B cell (primary cell): ENCODE results near the gene EPB41. TPM values are rescaled to one million over a fixed set of nuclear protein-coding genes. Genes with fewer than 3 reads are reported as not detected.

ENCODE experiments used
- ATAC-seq: fragments of 200-7000 bp; cut with Tn5 transposase; one replicate; pipeline ENCODE4 v1.10.0; 2021; ENCODE audit warnings: low read depth, mild to moderate bottlenecking, moderate number of reproducible peaks, moderate library complexity
- CTCF ChIA-PET: fragments of 350-600 bp; sonication (Branson Sonifier 250); formaldehyde crosslinking; loops from one replicate; lab custom pipeline; 2021; ENCODE audit warnings: antibody characterized with exemption, inconsistent platforms; lab: Charles Lee
- POLR2A ChIA-PET: fragments of 350-600 bp; sonication (Branson Sonifier 250); formaldehyde crosslinking; loops from one replicate; lab custom pipeline; 2021; ENCODE audit warnings: antibody characterized with exemption; lab: Charles Lee
- DNase-seq: peaks from one replicate; pipeline ENCODE4 v3.0.0; 2013
- H2AFZ ChIP-seq: 2 replicates; pipeline ENCODE4 v1.6.1; 2012; ENCODE audit warnings: mild to moderate bottlenecking, low read depth, low read length; ENCODE audit not compliant: insufficient read depth, poor library complexity, severe bottlenecking
- H3K27ac ChIP-seq, 2 donors: 1 replicate in 1 of 2; 2 replicates in 1 of 2; pipeline ENCODE4 v1.5.1; 2012 to 2013; ENCODE audit warnings: low read length in 2 of 2, mild to moderate bottlenecking in 2 of 2, moderate library complexity in 1 of 2
- H3K27me3 ChIP-seq, 4 experiments: fragments of 200-600 bp in 1 of 4; sonication (generic) in 1 of 4; replicated peaks in 1 of 4; 1 replicate in 2 of 4; 2 replicates in 2 of 4; pipeline versions ENCODE4 v1.6.1 to v1.7.0; 2013 to 2016; ENCODE audit warnings: low read length in 3 of 4, mild to moderate bottlenecking in 2 of 4, mixed read lengths in 1 of 4, moderate library complexity in 1 of 4; ENCODE audit not compliant: insufficient read depth in 4 of 4, control insufficient read depth in 3 of 4; ENCODE audit errors: control extremely low read depth in 1 of 4
- H3K36me3 ChIP-seq, 2 experiments: replicated peaks in 1 of 2; 1 replicate in 1 of 2; 2 replicates in 1 of 2; pipeline versions ENCODE4 v1.6.1 to v1.7.1; 2013; ENCODE audit warnings: low read length in 1 of 2; ENCODE audit not compliant: insufficient read depth in 2 of 2, control insufficient read depth in 1 of 2; ENCODE audit errors: control extremely low read depth in 1 of 2, extremely low read depth in 1 of 2
- H3K4me1 ChIP-seq, 2 donors: fragments of 200-600 bp in 1 of 2; sonication (generic) in 1 of 2; 1 replicate in 1 of 2; 2 replicates in 1 of 2; pipeline versions ENCODE4 v1.5.1 to v1.6.1; 2013 to 2017; ENCODE audit warnings: low read length in 2 of 2; ENCODE audit not compliant: control insufficient read depth in 2 of 2, insufficient read depth in 2 of 2
- H3K4me2 ChIP-seq: replicated peaks from 2 replicates; pipeline ENCODE3; 2012; ENCODE audit warnings: mild to moderate bottlenecking, low read depth, low read length; ENCODE audit not compliant: poor library complexity, severe bottlenecking
- H3K4me3 ChIP-seq, 5 experiments: fragments of 200-600 bp in 1 of 5; sonication (generic) in 1 of 5; 1 replicate in 3 of 5; 2 replicates in 2 of 5; pipeline versions ENCODE4 v1.5.1 to v1.7.0; 2011 to 2016; ENCODE audit warnings: low read length in 4 of 5, mild to moderate bottlenecking in 4 of 5, low read depth in 2 of 5, control low read depth in 1 of 5, moderate library complexity in 1 of 5; ENCODE audit not compliant: insufficient read depth in 1 of 5; ENCODE audit errors: control extremely low read depth in 1 of 5, extremely low read depth in 1 of 5
- H3K79me2 ChIP-seq: fragments of 200-600 bp; sonication (generic); one replicate; pipeline ENCODE4 v1.6.0; 2016; ENCODE audit warnings: low read length; ENCODE audit not compliant: control insufficient read depth, insufficient read depth
- H3K9ac ChIP-seq: fragments of 200-600 bp; sonication (generic); 2 replicates; pipeline ENCODE4 v1.6.1; 2017; ENCODE audit warnings: mild to moderate bottlenecking, low read length, moderate library complexity
- H3K9me3 ChIP-seq, 3 donors: one replicate each; pipeline versions ENCODE4 v1.6.1 to v1.7.1; 2013; ENCODE audit warnings: low read length in 2 of 3; ENCODE audit not compliant: control insufficient read depth in 2 of 3, insufficient read depth in 1 of 3; ENCODE audit errors: control extremely low read depth in 1 of 3
- H4K20me1 ChIP-seq: 2 replicates; pipeline ENCODE4 v1.6.0; 2012; ENCODE audit warnings: mild to moderate bottlenecking, low read length; ENCODE audit not compliant: insufficient read depth, control insufficient read depth, poor library complexity, severe bottlenecking
- H3K27ac Mint-ChIP-seq: one replicate; pipeline ENCODE4 v1.8.0; 2021; ENCODE audit warnings: mixed read lengths
- H3K27me3 Mint-ChIP-seq: one replicate; pipeline ENCODE4 v1.8.0; 2021; ENCODE audit warnings: mixed read lengths
- H3K4me1 Mint-ChIP-seq: one replicate; pipeline ENCODE4 v1.8.0; 2021; ENCODE audit warnings: mixed read lengths
- H3K4me3 Mint-ChIP-seq: one replicate; pipeline ENCODE4 v1.8.0; 2021; ENCODE audit warnings: mixed read lengths
- H3K9me3 Mint-ChIP-seq: one replicate; pipeline ENCODE4 v1.8.0; 2022; ENCODE audit warnings: mixed read lengths; ENCODE audit not compliant: insufficient read depth
- EZH2 ChIP-seq: IDR thresholded peaks from 2 replicates; pipeline ENCODE4 v1.6.1; 2012; ENCODE audit warnings: borderline replicate concordance, low read depth, mild to moderate bottlenecking, moderate library complexity, low read length; ENCODE audit not compliant: insufficient read depth, poor library complexity, severe bottlenecking
- WGBS: methylation state at CpG from one replicate; pipeline ENCODE4 v1.1.5; 2013; ENCODE audit warnings: missing lambda C conversion rate; ENCODE audit not compliant: insufficient coverage; 5-methylcytosine and 5-hydroxymethylcytosine counted together
- intact Hi-C: fragments of 100-400 bp; cut with micrococcal nuclease; formaldehyde crosslinking; loops from one replicate; pipeline ENCODE4 v1.10.0; 2022
- polyA plus RNA-seq: library from polyadenylated mRNA; depleted of rRNA; stranded (reverse); fragments of >200 nt; gene quantifications from 2 replicates; pipeline ENCODE4 v1.2.3, GENCODE V29; 2012
- total RNA-seq, 2 donors: library from RNA; stranded (reverse); fragments of 120-200 nt in 1 of 2; gene quantifications; 1 replicate in 1 of 2; 2 replicates in 1 of 2; pipeline versions ENCODE4 v1.2.3 to v1.2.4, GENCODE V29; 2013 to 2022
- TF ChIP-seq, protein P1 (sequence below): fragments of 200-600 bp; IDR thresholded peaks from one replicate; pipeline ENCODE4 v1.8.0; 2022; ENCODE audit warnings: antibody characterized with exemption, mild to moderate bottlenecking

Gene EPB41
- total and polyA plus RNA-seq, 2 donors (not counting 1 experiment from before 2014, with no cell fraction given), result 45.8 to 186 TPM

DNA sequence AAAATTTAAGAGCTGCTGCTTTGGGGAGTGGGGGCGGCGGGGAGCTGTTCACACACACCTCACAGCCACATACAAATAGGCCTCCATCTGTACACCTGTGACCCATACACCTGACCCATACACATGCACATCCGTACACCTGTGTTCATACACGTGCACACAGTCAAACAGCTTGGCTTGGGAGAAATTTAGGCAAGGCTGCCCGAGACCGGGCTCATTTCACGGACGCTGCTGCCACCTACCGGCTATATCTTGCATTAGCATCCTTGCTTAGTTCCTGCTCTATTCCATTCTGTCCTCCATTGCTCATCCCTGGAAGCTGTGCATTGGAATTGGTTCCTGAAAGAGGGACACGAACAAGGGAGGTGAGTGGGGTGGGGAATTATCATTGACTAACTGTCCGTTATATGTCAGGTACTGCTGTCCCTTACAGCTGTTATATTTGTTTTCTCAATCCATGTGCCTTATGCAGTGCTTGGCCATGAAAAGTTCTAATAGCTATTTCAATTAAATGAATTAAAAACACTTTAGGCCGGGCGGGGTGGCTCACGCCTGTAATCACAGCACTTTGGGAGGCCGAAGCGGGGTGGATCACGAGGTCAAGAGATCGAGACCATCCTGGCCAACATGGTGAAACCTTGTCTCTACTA, 37.1 kb upstream of the EPB41 start:
- WGBS, result 34% methylated on average over 14 of the region's 18 CpGs
- Histone ChIP-seq H3K4me2 (no peak overlapping the region), H3K79me2 (no peaks in the 10 kb centered on the region), H3K4me3 (no peak overlapping the region), H3K27ac (no peak overlapping the region), H4K20me1 (no peaks in the 10 kb centered on the region), H2AFZ (peak overlapping the region; percentile 40), H3K27me3 (no peaks in the 10 kb centered on the region), H3K4me1 (peaks cover 4 to 5% of the 10 kb centered on the region in 2 donors), H3K9ac (no peak overlapping the region), H3K36me3 (no peaks in the 10 kb centered on the region), H3K9me3 (no peaks in the 10 kb centered on the region)
- ChIA-PET CTCF (interaction anchor here (0.6 to 12.1 kb wide), 89 partner anchors 7 to 1924 kb away, joined by 3 to 502 read pairs (median 4); partner anchors contain the start of genes EPB41, GMEB1, RCC1 and SRSF4), POLR2A (interaction anchor here (0.6 to 1.1 kb wide), 4 partner anchors 92 to 361 kb away, joined by 3 to 5 read pairs (median 4); partner anchors contain the start of gene TAF12)
- ATAC-seq, result peak; percentile 78
- Mint-ChIP-seq H3K4me1 (peaks cover 8% of the 10 kb centered on the region), H3K9me3 (no peaks in the 10 kb centered on the region), H3K27ac (no peak overlapping the region), H3K4me3 (no peak overlapping the region), H3K27me3 (no peaks in the 10 kb centered on the region)
- no peak for TF ChIP-seq EZH2
- TF ChIP-seq, protein P1, sequence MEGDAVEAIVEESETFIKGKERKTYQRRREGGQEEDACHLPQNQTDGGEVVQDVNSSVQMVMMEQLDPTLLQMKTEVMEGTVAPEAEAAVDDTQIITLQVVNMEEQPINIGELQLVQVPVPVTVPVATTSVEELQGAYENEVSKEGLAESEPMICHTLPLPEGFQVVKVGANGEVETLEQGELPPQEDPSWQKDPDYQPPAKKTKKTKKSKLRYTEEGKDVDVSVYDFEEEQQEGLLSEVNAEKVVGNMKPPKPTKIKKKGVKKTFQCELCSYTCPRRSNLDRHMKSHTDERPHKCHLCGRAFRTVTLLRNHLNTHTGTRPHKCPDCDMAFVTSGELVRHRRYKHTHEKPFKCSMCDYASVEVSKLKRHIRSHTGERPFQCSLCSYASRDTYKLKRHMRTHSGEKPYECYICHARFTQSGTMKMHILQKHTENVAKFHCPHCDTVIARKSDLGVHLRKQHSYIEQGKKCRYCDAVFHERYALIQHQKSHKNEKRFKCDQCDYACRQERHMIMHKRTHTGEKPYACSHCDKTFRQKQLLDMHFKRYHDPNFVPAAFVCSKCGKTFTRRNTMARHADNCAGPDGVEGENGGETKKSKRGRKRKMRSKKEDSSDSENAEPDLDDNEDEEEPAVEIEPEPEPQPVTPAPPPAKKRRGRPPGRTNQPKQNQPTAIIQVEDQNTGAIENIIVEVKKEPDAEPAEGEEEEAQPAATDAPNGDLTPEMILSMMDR, result peak; percentile 99
- peak; percentile 84 for DNase-seq
- intact Hi-C loops, result loop anchor here (1.0 to 2.0 kb wide), 3 partner anchors 234 to 518 kb away; partner anchors contain the start of gene TAF12

DNA sequence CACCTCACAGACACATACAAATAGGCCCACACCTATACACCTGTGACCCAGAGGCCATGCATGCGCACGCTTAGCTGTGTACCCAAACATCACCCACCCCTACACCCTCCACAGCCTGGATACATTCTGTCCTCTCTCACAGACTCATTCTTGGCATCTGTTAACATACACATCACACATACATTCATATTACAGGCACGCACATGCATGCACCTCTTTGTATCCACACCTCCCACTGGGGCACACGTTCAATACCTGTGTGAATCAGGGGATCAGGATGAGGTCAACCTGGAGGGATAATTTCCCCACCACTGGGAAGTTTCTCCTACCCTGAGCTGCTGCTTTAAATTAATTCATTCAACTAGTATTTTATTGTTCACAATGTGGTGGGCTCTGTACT, 35.6 kb upstream of the EPB41 start:
- no peaks in the 10 kb centered on the region for H3K27me3 ChIP-seq
- Mint-ChIP-seq H3K4me3 (no peak overlapping the region), H3K27me3 (no peaks in the 10 kb centered on the region), H3K9me3 (no peaks in the 10 kb centered on the region), H3K27ac (no peak overlapping the region), H3K4me1 (peaks cover 15% of the 10 kb centered on the region)
- no peaks in the 10 kb centered on the region for H3K36me3 ChIP-seq
- intact Hi-C loops, result no loop called here
- no peak overlapping the region for H3K4me3 ChIP-seq
- no peak for DNase-seq
- H3K27ac ChIP-seq, result no peak overlapping the region
- no peak for TF ChIP-seq EZH2
- TF ChIP-seq, protein P1, result no peak
- no peaks in the 10 kb centered on the region for H3K79me2 ChIP-seq
- no peak overlapping the region for H3K9ac ChIP-seq
- ChIA-PET POLR2A (interaction anchor here (0.7 kb wide), 1 partner anchor 140 kb away, joined by 9 read pairs; no protein-coding TSS in a partner anchor), CTCF (interaction anchor here (0.6 to 12.1 kb wide), 16 partner anchors 12 to 630 kb away, joined by 3 to 502 read pairs (median 8); partner anchors contain the start of gene TAF12)
- H3K4me2 ChIP-seq, result no peak overlapping the region
- no peaks in the 10 kb centered on the region for H3K9me3 ChIP-seq
- ATAC-seq, result no peak
- WGBS, result 92% methylated on average over 4 of the region's 4 CpGs
- H4K20me1 ChIP-seq, result no peaks in the 10 kb centered on the region
- H3K4me1 ChIP-seq, result peaks cover 4 to 13% of the 10 kb centered on the region in 2 donors
- H2AFZ ChIP-seq, result no peak overlapping the region
